Glomerular endothelial cell (primary cell): Measurements from ENCODE around the gene MTM1. TPM values are rescaled to one million over a fixed set of nuclear protein-coding genes. Genes with fewer than 3 reads are reported as not detected.
A peak's percentile ranks its signal among the peaks of the same experiment; 100 is the strongest.

Experiments used
- DNase-seq: peaks from one replicate; pipeline ENCODE4 v3.0.0-alpha.2; 2011; ENCODE audit warnings: low read depth, low spot score; ENCODE audit errors: extremely low read depth
- total RNA-seq: library from RNA; depleted of rRNA; stranded (reverse); fragments of >200 nt; gene quantifications from 2 replicates; pipeline ENCODE4 v1.2.3, GENCODE V29; 2015

The MTM1 gene
- total RNA-seq, 1 donor from 2014 or later: 8.6 TPM

DNA sequence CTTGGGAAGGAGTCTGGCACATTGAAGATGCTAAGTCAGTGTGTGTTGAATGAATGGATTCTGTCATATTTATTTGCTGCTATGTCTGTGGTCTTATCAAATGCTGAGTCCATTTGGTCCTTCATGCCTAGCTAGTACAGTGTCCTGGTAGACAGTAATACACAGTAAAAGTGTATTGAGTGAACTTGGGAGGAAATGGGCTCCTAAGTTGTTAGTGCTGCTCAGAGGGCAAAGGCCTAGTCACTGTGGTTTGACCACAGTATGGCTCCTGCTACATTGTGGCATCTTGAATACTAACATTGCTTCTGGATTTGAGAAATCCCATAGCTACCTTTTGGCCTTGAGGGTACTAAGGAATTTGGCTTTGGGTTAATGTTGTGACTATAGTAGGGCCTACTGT lies 33.9 kb downstream of the MTM1 start:
- DNase-seq: no peak

DNA sequence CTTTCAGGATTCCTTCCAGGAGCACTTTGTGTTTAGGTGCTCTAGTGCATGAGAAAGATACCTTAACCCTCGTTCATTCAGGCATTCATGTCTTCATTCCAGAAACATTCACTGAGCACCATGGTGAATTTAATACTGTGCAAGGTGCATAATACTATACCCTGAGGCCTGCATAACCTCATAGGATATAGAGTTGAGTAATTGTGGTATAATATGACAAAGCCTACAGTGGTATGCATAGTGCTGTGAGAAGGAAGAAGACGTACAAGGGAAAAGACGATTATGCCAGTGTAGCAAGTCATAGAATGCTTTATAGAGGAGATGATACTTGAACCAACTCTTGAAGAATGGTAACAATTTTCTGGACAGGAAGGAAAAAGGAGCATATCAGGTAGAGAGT lies 34.3 kb downstream of the MTM1 start:
- DNase-seq: no peak

DNA sequence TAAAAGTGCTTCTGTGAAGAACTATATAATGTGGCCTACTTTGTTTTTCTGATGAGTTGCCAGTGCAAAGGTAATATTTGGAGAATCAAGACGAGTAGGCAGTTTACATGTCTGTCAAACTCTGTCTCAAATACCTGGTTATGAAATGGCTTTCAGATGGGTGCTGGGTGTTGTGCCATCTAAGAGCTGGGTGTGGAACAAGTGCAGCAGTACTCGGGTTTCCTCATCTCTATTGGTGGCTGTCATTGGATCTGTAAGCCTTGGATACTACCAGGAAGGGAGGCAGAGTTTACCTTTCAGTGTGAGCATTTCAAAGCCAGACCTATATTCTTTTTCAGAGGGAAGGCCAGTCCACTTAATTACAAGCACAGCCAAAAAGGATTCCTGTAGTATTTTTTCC lies 37.2 kb downstream of the MTM1 start:
- DNase-seq: no peak

DNA sequence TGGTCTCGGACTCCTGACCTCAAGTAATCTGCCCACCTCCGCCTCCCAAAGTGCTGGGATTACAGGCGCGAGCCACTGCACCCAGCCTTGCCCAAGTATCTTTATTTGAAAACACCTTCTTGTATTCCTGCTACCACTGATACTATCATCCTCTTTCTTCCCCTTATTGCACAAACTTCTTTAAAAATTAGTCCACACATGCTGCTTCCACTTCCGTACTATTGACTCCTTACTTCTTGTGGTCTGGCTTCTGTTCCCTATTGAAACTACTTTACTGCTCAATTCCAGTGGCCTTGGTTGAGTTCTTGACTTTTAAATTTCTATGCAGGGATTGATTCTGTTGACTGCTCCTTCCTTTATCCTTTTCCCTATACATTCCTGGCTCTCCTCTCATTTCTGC lies 38.8 kb downstream of the MTM1 start:
- no peak for DNase-seq

DNA sequence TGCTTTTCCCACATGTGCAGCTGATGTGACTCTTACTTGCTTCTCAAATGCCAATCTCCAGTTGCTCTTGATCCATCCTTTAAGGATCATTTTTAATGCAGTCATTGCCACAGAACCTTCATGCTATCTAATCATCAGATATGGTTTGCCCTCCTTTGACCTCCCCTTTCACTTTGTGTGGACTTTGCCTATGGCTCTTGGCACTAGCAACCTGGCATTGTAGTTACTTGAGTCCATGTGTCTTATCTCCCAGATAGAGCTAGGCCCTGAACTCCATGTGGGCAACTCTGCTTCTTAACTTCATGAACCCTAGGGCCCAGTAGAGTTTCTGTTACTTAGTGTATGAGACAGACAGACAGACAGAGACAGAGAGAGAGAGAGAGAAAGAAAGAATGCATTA lies 41.6 kb downstream of the MTM1 start:
- no peak for DNase-seq

DNA sequence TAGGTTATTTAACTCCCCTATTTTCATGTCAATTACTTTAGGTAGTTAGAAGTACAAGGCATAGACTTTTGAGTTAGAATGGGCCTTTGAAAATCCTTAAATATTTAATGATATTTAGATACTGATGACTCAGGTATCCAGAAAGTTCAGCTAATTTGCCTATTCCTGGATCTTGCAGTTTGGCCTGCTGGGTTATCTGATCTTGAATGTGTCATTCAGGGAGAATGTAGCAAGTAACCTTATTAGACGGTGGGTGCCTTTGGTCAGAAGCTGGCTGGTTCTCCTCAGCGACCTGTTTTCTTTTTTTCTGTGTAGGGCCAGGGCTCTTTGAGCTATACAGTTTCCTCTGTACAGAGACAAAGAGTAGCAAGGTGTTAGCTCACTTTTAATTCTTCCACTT lies 42.0 kb downstream of the MTM1 start:
- no peak for DNase-seq

DNA sequence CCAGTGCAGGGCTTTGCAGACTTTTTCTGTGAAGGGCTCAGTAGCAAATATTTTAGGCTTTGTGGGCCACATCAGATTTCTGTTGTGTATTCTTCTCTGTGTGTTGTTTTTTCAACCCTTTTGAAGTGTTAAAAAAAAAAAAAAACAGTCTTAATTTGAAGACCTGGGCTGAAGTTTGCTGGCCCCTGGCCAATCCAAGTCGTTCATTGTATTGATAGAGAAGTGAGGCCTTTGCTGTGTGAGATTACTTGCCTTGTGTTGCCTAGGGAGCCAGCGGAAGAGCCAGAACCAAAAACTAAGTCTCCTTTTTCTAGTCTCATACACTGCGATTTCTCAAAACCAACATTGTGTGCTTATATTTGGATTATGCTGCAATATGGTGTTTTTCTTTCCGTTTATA lies 46.9 kb downstream of the MTM1 start:
- DNase-seq: no peak

DNA sequence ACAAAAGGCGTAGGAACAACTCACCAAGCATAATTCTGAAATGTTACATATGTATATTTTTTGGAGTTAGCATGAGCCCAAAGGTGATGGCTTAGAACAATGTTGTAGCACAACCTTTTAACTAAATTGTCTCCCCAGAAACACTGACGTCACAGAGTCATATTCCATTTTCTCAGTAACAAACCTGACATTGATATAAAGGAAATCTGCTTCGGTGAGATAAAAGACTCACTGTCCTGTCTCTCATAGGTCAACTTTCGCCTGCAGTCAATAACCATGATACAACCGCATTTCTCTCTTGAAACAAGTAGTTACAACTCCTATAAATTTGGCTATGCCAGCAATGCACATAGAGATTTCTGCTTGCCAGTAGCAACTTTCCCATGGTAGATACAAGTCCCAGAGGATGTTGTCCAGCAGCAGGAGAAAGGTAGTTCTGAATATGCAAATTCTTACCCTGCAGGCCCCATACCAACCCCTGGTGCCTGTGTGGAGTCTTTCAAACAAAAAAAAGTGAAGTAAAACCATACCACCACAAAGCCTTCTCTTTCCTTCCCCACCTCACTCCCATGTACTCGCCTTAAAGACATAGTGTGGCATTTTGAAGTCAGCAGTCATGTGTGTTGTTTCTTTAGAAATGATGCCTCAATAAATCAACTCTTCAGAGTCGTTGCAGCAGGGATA lies 47.9 kb downstream of the MTM1 start:
- DNase-seq: no peak

DNA sequence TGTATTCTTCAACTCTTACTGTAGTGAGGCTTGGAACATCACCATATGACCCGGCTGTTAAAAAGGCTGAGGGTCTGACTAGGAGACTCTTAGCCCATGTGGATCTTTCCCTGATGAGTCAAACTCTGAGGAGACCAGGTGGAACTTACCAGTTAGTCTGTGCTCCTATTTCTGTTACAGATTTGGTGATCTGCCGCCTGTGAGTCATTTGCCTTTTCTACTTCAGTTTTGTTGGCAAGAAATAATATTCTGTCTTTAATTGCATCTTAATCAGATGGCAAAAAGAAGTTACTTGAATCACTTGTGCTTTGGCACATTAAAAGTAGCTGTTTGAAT lies 48.4 kb downstream of the MTM1 start:
- DNase-seq: no peak

DNA sequence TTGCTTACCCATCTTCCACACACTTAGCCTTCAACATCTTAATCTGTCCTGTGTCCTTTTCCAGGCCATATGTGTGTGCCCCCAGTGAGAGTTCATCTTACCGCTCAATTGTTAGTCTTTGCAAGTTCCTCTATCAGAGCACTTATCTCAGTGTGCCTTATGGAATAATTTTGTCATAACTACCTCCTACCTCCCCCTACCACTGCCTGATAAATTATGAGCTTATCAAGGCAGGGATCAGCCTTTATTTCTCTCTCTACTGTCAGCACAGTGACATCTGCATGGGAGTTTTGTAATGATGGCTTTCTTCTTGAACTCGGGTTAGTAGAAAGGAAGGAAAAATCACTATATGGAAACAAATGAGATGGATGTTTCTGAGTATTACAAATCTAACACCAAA lies 53.2 kb downstream of the MTM1 start:
- DNase-seq: no peak

DNA sequence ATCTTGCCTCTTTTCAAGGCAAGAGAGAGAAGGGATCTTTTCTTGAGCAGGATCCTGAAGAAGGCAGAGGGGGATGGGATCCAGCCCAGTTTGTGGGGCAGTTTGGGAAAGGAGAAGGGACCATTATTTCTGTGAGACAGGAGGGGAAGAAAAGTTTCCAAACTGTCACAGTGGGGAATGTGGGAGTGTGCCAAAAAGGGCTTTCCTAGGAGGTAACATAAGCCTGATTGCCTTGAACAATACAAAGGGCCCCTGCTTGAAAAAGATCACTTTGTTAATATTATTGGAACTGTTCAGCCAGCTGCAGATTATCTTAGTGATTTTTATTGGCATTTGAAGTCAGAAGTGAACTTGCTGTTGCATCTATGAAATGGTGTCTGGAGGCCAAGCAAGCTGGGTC lies 55.2 kb downstream of the MTM1 start:
- no peak for DNase-seq

DNA sequence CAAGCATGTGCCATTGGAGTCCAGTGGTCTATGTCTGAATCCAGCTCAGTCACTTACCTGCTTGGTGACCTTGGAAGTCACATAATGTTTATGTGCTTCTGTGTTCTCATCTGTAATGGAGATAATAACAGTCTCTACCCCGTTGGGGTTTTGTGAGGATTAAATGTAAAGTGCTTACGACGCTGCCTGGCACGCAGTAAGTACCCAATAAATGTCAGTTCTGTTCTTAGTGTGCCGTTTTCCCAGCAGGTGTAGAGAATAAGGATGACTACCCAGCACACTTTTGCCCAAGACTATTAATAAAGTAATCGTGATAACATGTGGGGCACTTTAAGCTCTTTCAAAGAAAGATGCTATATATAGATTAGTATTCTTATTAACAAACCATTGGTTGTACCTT lies 56.7 kb downstream of the MTM1 start:
- no peak for DNase-seq

DNA sequence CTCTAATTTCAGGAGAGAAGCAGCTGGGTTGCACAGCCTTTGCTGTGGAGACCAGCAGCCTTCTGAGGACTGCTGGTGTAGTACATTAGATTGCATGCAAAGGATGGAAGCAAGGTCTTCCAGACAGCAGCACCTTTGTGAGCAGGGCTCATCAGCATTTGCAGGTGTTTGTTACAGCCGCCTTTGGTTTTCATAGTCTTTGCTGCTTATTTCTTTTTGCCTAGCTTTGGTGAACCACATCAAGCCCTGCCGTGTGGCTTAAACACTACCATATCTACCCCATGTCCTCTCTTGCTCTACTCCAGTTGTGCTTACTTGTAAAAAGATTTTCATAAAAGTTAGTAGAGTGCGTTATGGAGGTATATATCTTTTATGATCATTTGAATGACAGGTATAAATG lies 57.5 kb downstream of the MTM1 start:
- no peak for DNase-seq

DNA sequence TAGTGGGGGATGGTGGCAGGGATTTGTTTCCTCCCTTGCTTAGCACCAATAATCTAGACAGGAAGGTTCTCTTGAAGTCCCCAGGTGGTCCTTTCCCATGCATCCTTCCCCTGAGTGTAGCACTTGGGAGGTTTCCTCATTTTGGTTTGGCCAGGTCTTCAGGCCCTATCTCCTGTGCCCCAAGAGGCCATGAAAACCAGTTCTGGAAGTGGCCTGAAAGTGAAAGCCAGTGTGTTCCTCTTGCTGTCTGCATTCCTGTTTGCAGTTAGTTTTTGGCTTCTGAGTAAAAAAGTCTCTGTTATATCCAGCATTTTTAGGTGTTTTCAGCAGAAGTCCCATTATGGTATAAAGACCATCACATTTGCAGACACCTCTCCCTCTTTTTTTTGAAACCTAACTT lies 59.5 kb downstream of the MTM1 start:
- DNase-seq: no peak

DNA sequence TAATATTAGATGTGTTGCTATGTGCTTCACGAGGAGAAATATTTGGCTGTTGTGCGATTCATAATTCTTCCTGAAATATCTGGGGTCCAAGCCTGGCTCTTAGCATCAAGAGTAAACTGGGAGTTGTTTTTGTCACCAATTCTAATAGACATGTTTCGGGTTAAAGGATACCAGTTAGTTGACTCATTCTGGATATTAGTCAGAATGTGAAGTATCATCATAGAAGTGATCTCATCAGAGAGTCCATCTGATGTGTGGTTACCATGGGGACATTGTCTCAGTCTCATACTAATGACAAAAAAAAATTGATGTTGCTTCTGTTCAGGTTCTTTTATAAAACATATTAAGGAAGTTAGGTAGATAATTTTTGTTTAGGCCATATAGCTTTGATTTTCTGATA lies 67.5 kb downstream of the MTM1 start:
- no peak for DNase-seq

DNA sequence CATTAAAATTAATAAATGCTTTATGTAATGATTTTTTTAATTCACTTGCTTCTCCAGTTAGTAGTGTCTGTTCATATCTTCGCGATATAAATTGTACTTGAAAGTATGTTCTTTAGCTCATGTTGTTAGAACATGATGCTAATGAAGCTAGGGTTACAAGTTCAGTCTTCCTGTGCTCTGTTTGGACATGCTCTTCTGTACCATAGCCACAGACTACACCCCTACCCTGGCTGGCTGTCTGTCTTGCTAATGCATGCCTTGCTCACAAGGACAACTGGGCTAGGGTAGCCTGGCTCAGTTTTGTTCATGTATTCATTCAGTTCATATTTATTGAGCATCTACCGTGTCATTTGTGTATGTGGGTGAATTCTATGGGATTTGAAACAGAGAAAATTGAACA lies 74.0 kb downstream of the MTM1 start:
- DNase-seq: no peak

DNA sequence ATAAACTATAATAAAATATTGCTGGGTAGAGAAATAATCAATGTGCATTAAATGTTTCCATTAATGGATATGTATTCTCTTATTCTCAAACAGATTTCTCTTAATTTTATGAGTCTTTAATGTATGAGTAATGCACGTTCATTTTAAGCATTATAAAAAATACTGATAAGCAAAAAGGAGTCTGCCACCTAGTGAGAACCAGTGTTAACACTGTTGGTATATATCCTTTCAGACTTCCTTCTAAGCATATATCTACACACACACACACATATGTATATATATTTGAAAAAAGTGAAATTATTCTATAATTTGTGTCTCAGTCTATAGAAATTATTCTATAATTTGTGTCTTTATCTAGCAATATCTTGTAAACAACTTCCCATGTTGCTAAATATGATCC lies 74.8 kb downstream of the MTM1 start:
- DNase-seq: no peak

DNA sequence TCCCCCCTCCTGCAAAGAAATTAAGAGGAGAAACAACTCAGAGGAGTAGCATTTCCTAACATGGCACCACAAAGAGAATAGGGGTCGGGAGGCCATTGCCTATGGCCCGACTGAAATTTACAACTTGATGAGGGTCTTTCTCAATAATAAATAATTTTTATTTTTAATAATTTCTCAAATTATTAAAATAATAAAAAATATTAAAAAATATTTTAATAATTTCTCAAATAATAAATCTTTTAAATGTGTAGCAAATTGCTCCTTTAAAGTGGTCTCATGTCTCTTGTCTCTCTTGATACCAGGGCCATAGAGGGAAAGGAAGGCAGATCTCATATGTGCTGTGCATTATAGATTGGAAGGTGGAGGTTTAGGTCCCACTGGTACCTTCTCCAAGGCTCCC lies 75.5 kb downstream of the MTM1 start:
- no peak for DNase-seq

DNA sequence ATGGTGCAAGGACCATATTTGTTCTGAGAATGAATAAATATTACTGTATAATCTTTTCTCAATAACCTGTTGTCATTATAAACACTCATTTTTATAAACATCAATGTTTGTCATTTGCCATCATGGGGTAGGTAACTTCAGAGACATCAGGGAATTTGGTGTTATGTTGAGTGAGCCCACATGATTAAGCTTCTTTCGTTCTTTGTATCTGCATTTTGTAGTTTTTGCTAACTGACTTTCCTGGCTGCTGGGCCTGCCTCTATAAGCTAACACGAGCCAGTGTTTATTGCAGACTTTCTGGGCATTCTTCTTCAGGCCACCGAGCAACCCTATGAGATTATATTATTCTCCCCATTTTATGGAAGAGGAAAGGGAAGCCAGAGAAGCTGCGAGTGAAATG lies 76.0 kb downstream of the MTM1 start:
- no peak for DNase-seq

DNA sequence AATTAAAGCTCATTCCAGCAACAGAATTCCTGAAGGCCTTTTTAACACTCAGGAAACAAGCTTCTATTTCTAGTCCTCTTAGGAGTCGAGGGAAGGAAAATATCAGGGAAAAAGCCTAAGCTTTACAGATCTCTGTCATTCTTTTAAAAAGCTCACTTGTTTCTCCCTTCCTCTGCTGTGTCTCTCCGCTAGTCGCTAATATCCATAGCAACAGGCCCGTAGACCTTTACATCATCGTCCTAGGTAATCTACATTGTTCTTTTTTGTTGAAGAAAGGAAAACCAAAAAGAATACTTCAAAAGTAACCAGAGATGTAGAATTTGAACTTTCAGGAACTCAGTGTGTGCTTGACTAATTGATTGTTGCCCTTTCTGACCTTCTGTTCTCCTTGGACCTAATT lies 78.9 kb downstream of the MTM1 start:
- no peak for DNase-seq

DNA sequence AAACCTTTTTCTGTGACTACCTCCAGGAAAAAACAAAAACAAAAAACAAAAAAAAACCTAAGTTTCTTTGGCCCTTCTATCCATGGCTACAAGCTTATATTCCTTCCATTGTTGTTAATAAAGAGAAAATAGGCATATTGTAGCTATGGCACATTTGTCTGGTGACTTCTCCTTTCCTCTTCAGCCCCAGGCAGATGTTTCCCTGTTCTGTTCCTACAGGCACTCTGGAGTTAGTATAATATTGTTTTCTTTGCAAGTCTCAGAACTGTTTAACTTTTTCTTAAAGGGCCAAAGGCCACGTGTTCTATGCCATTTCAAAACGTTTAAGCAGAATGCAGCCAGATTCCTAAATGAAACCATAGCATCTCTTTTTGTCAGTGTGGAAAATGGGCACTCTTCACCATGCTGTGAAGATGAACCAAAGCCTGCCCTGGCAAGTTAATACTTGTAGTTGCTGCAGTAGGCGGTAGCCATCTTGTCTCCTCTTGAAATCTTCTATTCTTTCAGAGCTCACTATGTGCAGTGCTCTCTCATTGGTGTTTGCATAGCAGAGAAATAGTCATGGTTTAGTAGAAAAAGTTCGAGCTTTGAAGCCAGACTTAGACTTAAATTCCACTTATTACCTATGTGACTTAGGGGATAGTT lies 80.0 kb downstream of the MTM1 start:
- no peak for DNase-seq

DNA sequence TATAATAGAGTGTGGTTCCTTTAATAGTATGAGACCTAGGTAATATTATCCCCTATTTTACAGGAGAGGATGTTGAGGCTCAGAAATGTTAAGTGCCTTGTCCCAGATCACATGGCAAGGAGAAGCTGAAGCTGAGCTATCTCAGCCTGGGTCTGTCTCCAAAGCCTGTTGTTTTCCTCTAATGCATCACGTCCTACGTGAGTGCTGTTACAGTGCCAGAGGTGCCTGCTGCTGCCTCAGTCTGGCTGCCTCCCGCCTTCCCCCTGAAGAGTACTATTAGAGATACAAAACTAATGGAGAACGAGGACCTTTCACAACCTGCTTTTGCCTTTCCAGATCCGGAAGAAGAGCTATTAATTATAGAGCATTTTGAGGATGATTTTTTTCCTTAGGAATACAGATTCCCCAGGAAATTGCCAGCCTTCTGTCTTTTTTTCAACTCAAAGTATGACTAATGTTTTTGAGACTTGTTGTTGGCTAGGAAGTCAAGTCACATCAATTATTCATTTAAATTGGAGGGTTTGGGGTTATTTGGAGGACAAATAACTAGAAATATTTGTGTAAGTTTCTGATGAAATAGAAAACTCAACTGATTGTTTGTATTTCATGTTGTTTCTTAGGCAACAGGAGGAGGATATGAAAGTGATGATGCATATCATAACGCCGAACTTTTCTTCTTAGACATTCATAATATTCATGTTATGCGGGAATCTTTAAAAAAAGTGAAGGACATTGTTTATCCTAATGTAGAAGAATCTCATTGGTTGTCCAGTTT lies 80.9 kb downstream of the MTM1 start:
- peak; percentile 45 for DNase-seq
